ENCODE measurements around the gene PRAC2. TPM values are rescaled to one million over a fixed set of nuclear protein-coding genes. Genes with fewer than 3 reads are reported as not detected.
A peak's percentile ranks its signal among the peaks of the same experiment; 100 is the strongest.

PRAC2 gene
- polyA plus RNA-seq, 1 of the 3 experiments (the other 2 are of a cell fraction) = not detected

DNA sequence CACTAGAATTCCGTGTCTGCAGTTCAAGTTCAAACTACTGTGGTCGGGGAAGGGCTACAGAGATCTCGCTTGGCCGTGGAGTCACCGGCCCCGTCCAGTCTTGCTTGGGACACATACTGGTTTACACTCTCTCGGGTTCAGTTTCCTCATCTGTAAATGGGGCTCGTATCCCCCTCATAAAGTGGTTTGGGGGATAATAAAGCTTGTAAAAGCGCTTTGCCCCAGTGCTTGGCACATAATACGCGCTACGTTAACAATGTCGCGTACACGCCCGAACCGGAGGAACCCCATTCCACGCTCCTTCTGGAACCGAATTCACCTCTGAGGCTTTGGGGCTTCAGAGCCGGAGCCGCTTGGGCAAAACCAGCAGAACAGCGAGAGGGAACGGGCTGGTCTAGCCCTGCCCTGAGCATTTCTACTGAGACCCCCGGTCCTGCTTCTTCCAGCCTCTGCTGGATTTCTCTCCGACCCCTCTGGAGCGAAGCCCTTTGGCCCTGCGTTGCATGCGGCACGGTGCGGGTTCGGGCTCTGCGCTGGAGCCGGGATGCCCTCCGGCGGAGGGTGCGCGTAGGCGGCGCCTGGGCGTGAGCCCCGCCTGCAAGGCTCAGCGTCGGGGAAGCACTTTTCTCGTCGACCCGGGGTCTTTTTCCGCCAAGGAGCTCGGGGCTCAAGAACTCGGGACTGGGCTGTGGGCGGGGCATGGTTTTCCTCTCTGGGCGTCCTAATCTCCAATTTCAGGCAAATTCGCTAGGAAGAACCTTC is 31.7 kb downstream of the PRAC2 start:
- ChIA-PET CTCF (interaction anchor here (0.6 to 4.2 kb wide), 4 partner anchors 30 to 611 kb away, joined by 4 to 17 read pairs (median 8); no protein-coding TSS in a partner anchor), POLR2A (no interaction called here)
- Histone ChIP-seq H3K4me3 (ENCODE audit: low read depth in 2 of 2, low read length in 1 of 2) (no peak overlapping the region), H3K9ac (no peak overlapping the region), H3K36me3 (replicated peaks in 1 of 2; ENCODE audit: control insufficient read depth in 1 of 2, insufficient read depth in 2 of 2, low read length in 1 of 2) (no peaks in the 10 kb centered on the region), H2AFZ (ENCODE audit: low read depth) (no peak overlapping the region), H4K20me1 (ENCODE audit: insufficient read depth) (no peaks in the 10 kb centered on the region), H3F3A (replicated peaks; ENCODE audit: insufficient read depth) (no peaks in the 10 kb centered on the region), H3K4me2 (no peak overlapping the region; the same call in 1 of the 2 replicates), H3K9me3 (no peaks in the 10 kb centered on the region), H3K79me2 (ENCODE audit: insufficient read depth) (no peaks in the 10 kb centered on the region), H3K9me2 (no peaks in the 10 kb centered on the region), H3K4me1 (ENCODE audit: control insufficient read depth in 1 of 2, insufficient read depth in 2 of 2, low read depth in 1 of 2, low read length in 1 of 2) (no peaks in the 10 kb centered on the region), H3K27me3 (ENCODE audit: insufficient read depth) (peaks cover 98% of the 10 kb centered on the region), H3K27ac (ENCODE audit: low read depth in 2 of 2, low read length in 1 of 2) (no peak overlapping the region)
- WGBS (ENCODE audit: low lambda C conversion rate) = 28% methylated on average over 44 of the region's 52 CpGs
- DNase-seq = no peak
- TF ChIP-seq EZH2phosphoT487 (IDR thresholded peaks at IDR 0.05; ENCODE audit: borderline replicate concordance, low read depth) (peak; percentile 69), FOXM1 (IDR thresholded peaks at IDR 0.05; ENCODE audit: low read depth) (no peak)

DNA sequence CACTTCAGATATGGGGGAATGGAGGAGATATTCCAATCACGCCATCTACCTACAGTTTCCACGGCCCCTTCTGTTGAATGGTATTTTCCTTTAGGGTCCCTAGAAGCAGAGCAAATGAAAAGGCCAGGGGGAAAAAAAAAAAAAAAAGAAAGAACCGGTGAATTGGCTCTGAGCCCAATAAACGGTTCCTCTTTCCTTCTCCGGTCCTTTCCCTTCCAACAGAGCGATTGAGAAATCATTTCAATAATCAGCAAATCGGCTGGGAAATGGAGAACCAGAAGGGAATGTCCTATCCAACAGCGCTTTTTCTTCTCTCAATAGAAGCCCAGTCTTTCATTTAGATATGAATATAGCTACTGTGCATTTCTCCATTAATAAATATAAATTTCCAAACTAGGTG is 32.4 kb downstream of the PRAC2 start:
- TF ChIP-seq CHD2 (IDR thresholded peaks at IDR 0.05; ENCODE audit: low read length, partially characterized antibody) (no peak), SIN3A (IDR thresholded peaks at IDR 0.05; ENCODE audit: borderline replicate concordance, low read depth, low read length) (no peak), TAF1 (IDR thresholded peaks at IDR 0.05; ENCODE audit: borderline replicate concordance, low read depth, low read length) (no peak), RXRA (IDR thresholded peaks at IDR 0.05; ENCODE audit: borderline replicate concordance, low read depth) (no peak), GABPA (IDR thresholded peaks at IDR 0.05; ENCODE audit: low read depth) (no peak), RAD21 (IDR thresholded peaks at IDR 0.05; ENCODE audit: low read length) (no peak)
- TF ChIP-seq, protein P1, sequence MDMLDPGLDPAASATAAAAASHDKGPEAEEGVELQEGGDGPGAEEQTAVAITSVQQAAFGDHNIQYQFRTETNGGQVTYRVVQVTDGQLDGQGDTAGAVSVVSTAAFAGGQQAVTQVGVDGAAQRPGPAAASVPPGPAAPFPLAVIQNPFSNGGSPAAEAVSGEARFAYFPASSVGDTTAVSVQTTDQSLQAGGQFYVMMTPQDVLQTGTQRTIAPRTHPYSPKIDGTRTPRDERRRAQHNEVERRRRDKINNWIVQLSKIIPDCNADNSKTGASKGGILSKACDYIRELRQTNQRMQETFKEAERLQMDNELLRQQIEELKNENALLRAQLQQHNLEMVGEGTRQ (IDR thresholded peaks at IDR 0.05; ENCODE audit: borderline replicate concordance, low read depth, low read length) = no peak
- TF ChIP-seq, protein P2, sequence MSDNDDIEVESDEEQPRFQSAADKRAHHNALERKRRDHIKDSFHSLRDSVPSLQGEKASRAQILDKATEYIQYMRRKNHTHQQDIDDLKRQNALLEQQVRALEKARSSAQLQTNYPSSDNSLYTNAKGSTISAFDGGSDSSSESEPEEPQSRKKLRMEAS (IDR thresholded peaks at IDR 0.05; ENCODE audit: low read depth) = no peak
- TF ChIP-seq, protein P3, sequence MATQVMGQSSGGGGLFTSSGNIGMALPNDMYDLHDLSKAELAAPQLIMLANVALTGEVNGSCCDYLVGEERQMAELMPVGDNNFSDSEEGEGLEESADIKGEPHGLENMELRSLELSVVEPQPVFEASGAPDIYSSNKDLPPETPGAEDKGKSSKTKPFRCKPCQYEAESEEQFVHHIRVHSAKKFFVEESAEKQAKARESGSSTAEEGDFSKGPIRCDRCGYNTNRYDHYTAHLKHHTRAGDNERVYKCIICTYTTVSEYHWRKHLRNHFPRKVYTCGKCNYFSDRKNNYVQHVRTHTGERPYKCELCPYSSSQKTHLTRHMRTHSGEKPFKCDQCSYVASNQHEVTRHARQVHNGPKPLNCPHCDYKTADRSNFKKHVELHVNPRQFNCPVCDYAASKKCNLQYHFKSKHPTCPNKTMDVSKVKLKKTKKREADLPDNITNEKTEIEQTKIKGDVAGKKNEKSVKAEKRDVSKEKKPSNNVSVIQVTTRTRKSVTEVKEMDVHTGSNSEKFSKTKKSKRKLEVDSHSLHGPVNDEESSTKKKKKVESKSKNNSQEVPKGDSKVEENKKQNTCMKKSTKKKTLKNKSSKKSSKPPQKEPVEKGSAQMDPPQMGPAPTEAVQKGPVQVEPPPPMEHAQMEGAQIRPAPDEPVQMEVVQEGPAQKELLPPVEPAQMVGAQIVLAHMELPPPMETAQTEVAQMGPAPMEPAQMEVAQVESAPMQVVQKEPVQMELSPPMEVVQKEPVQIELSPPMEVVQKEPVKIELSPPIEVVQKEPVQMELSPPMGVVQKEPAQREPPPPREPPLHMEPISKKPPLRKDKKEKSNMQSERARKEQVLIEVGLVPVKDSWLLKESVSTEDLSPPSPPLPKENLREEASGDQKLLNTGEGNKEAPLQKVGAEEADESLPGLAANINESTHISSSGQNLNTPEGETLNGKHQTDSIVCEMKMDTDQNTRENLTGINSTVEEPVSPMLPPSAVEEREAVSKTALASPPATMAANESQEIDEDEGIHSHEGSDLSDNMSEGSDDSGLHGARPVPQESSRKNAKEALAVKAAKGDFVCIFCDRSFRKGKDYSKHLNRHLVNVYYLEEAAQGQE (IDR thresholded peaks at IDR 0.05; ENCODE audit: low read depth, low read length) = no peak
- CTCF ChIA-PET = interaction anchor here (0.6 to 4.2 kb wide), 4 partner anchors 31 to 612 kb away, joined by 4 to 17 read pairs (median 8); no protein-coding TSS in a partner anchor
- POLR2A ChIA-PET = no interaction called here

More for the DNA sequence above, 32.4 kb downstream of the PRAC2 start:
- H4K20me1 ChIP-seq (ENCODE audit: insufficient read depth) = no peaks in the 10 kb centered on the region
- no peak overlapping the region for H3K27ac ChIP-seq (ENCODE audit: low read depth in 2 of 2, low read length in 1 of 2)
- no peaks in the 10 kb centered on the region for H3F3A ChIP-seq (replicated peaks; ENCODE audit: insufficient read depth)
- no peaks in the 10 kb centered on the region for H3K36me3 ChIP-seq (replicated peaks in 1 of 2; ENCODE audit: control insufficient read depth in 1 of 2, insufficient read depth in 2 of 2, low read length in 1 of 2)
- H2AFZ ChIP-seq (ENCODE audit: low read depth) = no peak overlapping the region
- H3K9ac ChIP-seq = no peak overlapping the region
- no peaks in the 10 kb centered on the region for H3K9me3 ChIP-seq
- no peaks in the 10 kb centered on the region for H3K9me2 ChIP-seq
- 23% methylated on average over 8 of the region's 8 CpGs for WGBS (ENCODE audit: low lambda C conversion rate)
- no peaks in the 10 kb centered on the region for H3K79me2 ChIP-seq (ENCODE audit: insufficient read depth)
- no peaks in the 10 kb centered on the region for H3K4me1 ChIP-seq (ENCODE audit: control insufficient read depth in 1 of 2, insufficient read depth in 2 of 2, low read depth in 1 of 2, low read length in 1 of 2)
- no peak for DNase-seq
- no peak overlapping the region for H3K4me2 ChIP-seq
- no peak overlapping the region for H3K4me3 ChIP-seq (ENCODE audit: low read depth in 2 of 2, low read length in 1 of 2)
- peaks cover 98% of the 10 kb centered on the region for H3K27me3 ChIP-seq (ENCODE audit: insufficient read depth)
